GM12801 (cell line): ENCODE measurements around the gene DNAH17.

Experiments
- CTCF ChIP-seq: IDR thresholded peaks from one replicate; pipeline ENCODE4 v1.5.1; 2011; ENCODE audit warnings: control low read depth; ENCODE audit not compliant: insufficient read length; ENCODE audit errors: extremely low read depth

The DNAH17 gene

DNA sequence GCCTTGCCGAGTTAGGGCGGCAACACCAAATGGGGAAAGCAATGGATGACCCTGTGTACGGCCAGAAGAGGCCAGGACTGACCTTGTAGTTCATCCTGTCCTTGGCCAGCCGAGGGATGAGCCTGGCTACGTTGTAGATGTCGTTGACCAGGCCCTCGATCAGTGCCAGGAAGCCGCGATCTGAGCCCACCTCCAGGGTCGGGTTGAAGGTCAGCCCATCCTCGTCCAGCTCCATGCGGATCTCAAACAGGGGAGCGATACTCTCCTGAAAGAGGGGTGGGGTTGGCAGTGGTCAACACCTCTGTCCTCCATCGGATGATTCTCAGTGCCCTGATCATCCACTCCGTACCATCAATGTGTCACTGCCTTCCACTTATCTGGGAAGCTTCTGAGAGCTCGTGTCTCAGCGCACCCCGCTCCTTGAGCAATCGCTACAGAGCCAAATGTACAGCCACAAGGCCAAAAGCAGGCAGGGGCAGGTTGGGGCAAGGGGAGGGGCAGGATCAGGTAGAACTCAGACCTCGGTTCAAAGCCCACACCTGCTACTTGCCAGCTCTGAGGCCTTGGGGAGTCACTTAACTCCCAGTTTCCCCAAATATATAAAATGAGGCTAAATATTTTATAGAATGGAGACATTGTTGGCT lies 39.9 kb downstream of the DNAH17 start:
- no peak for TF ChIP-seq CTCF

DNA sequence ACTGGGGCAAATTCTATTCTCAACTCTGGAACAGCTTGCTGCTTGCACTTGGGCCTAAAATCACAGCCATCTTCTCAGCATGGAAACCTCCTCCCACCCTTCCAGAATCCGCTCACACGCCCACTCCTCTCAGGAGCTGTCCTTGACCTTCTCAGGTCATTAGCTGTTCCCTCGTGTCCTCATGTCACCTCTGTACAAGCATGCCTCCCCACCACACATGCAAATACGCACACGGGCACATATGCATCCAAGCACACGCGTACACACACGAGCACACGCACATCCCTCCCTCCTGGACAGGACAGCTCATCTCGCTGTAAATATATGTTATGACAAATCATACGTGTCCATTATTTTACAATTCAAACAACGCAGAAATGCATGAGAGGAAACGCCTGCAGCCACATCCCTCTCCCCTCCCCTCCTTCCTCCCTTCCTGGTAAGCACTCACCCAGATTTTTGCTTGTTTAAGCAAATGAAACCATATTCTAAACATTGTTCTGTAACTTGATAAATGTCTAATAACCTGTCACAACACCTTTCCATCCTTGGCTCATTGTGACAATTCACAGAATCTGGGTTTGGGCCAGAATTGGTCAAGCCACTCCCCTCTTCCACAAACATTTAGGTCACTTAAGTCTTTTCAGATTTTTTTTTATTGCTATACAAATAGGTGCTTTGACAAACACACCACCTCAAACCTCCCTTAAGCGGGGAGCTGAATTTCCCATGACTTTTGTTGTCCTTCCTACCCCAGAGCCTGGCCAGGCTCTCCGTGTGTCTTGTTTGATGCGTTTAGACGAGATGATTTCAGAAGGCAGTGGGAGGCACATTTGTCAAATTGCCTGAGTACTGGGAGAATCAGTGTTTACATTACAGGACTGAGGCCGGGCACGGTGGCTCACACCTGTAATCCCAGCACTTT lies 41.7 kb downstream of the DNAH17 start:
- no peak for TF ChIP-seq CTCF

DNA sequence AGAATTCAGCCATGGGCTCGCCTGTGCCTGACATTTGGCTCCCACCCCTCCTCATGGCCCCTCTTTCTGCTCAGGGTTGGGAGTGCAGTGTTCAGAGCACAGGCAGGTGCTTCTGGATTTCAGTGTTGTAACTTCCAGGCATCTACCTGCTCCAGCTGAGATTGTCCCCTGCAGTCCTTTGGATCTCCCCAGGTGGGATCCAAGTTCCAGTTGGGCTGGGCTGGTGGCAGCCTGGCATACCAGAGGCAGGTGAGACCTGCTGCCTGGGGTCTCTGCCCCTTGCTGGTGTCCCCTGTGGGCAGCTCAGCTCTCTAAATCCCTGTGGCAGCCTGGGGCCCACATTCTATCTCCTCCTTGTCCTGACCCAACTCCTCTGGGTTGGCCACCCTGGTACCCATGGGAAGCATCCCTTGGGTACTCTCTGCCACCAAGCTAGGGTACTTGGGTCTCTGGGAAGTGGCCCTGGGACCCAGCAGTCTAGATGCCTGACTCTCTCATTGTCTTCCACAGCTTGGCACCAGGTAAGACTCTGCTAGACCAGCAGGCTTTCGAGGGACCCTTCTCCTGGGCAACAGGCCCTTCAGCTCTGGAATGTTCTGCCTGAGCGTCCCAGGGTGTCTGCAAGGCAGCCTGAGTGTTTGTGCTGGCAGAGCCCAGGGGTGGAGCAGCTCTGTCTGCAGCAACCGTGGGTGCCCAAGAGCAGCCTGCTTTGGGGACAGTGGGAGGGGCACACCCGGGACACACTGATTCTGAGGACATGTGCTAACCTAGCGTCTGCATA lies 42.5 kb downstream of the DNAH17 start:
- TF ChIP-seq CTCF = no peak

DNA sequence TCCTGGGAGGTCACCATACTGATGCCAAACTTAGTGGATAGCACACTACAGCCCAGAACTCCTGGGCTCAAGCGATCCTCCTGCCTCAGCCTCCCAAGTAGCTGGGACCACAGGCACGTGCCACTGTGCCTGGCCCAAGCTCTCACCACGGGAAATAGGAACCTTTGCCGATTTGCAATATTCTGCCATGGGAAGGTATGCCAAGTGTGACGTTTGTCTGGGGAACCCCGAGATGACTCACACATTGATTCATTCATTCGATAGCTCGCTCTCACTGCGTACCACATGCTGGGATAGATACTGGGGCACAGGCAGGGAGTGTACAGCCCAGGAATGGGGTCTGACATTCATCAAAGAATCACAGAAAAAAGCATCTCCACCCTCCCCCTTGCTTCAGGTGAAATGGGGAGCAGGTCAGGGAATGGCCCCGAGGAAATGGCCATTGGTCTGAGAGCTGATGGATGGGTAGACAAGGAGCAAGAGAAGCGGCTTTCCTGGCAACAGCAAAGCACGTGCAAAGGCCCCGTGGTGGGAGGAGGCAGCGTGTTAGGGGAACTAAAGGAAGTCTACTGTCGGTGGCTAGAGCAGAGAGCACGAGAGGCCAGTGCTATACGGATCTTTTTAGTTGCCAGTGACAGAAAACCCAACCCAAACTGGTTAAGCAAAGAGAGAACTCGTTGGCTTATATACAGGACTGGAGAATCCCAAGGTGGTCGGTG lies 44.1 kb downstream of the DNAH17 start:
- no peak for TF ChIP-seq CTCF

DNA sequence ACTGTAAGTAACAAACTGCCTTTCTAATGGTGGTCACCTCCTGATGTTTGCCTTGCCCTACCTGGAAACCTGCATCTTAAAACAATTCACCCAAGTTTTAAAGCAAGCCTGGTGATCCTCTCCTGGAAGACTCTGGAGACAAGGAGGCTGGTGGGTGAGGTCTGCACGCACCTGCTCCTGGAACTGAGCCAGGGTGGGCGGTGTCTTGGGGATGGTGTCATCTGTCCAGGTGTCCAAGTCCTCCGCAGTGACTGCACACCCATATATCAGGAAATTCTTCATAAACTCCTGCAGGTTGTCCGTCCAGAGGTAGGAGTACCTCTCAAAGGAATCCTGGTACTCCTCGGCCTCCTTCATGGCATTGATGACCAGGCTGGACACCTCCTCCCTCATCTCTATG lies 44.9 kb downstream of the DNAH17 start:
- TF ChIP-seq CTCF = no peak

- TF ChIP-seq CTCF = no peak
Observed at GRCh38 chr17:78530675-78531074, 46.5 kb downstream of the DNAH17 start.
